Sigmoid colon (tissue), 7 donors: ENCODE data around the gene ERBB2. TPM values are rescaled to one million over a fixed set of nuclear protein-coding genes. Genes with fewer than 3 reads are reported as not detected.
"Not testable (repeated sequence)": the region's sequence is repeated elsewhere in the genome, so short reads cannot be mapped to it uniquely, and the experiment has no call there.

ENCODE experiments used
- DNase-seq: peaks from one replicate; pipeline ENCODE4 v3.0.0-alpha.2; 2019
- H3K27ac ChIP-seq, 4 donors: fragments of 200-600 bp; sonication (generic); one replicate each; pipeline ENCODE4 v1.5.1; 2016 to 2019; ENCODE audit warnings: mild to moderate bottlenecking in 1 of 4
- H3K27me3 ChIP-seq, 3 donors: fragments of 200-600 bp; sonication (generic); one replicate each; pipeline ENCODE4 v1.5.1; 2019; ENCODE audit warnings: mild to moderate bottlenecking in 1 of 3
- H3K36me3 ChIP-seq, 4 donors: fragments of 200-600 bp; sonication (generic); one replicate each; pipeline ENCODE4 v1.5.1; 2016 to 2019
- H3K4me1 ChIP-seq, 4 donors: fragments of 200-600 bp; sonication (generic); one replicate each; pipeline ENCODE4 v1.5.1; 2017 to 2019
- H3K4me3 ChIP-seq, 4 donors: fragments of 200-600 bp; sonication (generic); one replicate each; pipeline ENCODE4 v1.5.1; 2017 to 2019; ENCODE audit warnings: mild to moderate bottlenecking in 2 of 4, moderate library complexity in 1 of 4
- H3K9me3 ChIP-seq, 4 donors: fragments of 200-600 bp in 3 of 4; sonication (generic) in 3 of 4; one replicate each; pipeline versions ENCODE4 v1.5.1 to v1.6.1; 2013 to 2019
- EP300 ChIP-seq, 4 donors: sonication (generic); formaldehyde crosslinking; IDR thresholded peaks; one replicate each; pipeline ENCODE4 v1.6.1; 2017; ENCODE audit warnings: antibody characterized with exemption in 4 of 4
- POLR2A ChIP-seq, 2 donors: fragments of 450-650 bp; IDR thresholded peaks; one replicate each; pipeline ENCODE4 v1.6.1; 2016; ENCODE audit warnings: antibody characterized with exemption in 2 of 2, mild to moderate bottlenecking in 2 of 2, moderate library complexity in 2 of 2
- POLR2AphosphoS5 ChIP-seq, 4 donors: sonication (generic); formaldehyde crosslinking; IDR thresholded peaks; one replicate each; pipeline ENCODE4 v1.6.1; 2017; ENCODE audit warnings: antibody characterized with exemption in 4 of 4
- WGBS, 2 donors: extraction: QIAGEN DNeasy Blood & Tissue Kit; methylation state at CpG; one replicate each; pipeline ENCODE4 v1.1.7; 2013; 5-methylcytosine and 5-hydroxymethylcytosine counted together
- intact Hi-C: fragments of 100-400 bp; cut with DNase I; formaldehyde crosslinking; loops from one replicate; pipeline ENCODE4 v1.15.1; 2023
- polyA plus RNA-seq, 3 donors: library from polyadenylated mRNA; stranded (reverse); fragments of 200-250 nt; gene quantifications; one replicate each; pipeline ENCODE4 v1.2.3, GENCODE V29; 2013
- total RNA-seq, 4 donors: library from RNA; depleted of rRNA; stranded (reverse); fragments of >200 nt; gene quantifications; one replicate each; pipeline ENCODE4 v1.1.0, GENCODE V29; 2016
- TF ChIP-seq, protein P1 (sequence below), 4 experiments: fragments of 450-650 bp in 3 of 4; fragments of 200-600 bp in 1 of 4; IDR thresholded peaks; one replicate each; pipeline ENCODE4 v1.5.1; 2016 to 2019; ENCODE audit warnings: antibody characterized with exemption in 4 of 4, mild to moderate bottlenecking in 3 of 4, moderate library complexity in 2 of 4
- donor health status: healthy with polysubstance abuse.
- donor health status: Bipolar disorder and iron deficiency.
- donor health status: healthy.

Gene ERBB2
- total and polyA plus RNA-seq, 7 donors, result 11.8 to 58.9 (median 21.0) TPM

DNA sequence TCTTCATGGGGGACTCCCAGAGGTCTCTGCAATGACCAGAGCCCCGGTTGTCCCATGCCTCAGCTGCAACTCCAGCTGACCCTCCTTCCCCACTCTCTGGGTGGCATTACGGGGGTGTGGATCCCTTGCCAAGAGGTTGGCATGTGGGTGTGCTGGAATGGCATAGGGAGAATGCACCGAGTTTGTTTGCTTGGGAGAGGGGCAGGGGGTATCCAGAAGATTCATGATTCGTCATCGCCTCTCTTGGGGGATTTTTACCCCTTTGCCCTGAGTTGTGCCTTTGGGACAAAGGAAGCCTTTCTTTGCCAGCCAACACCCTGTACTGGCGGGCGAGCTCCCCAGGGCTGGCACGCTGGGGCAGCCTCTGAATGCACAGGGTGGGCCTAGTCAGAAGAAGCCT lies 6.5 kb downstream of the ERBB2 start:
- Histone ChIP-seq H3K27ac (peak overlapping the region in 3 of 4 donors; percentile 42 to 55 (median 52)), H3K9me3 (no peaks in the 10 kb centered on the region), H3K36me3 (peaks cover 0 to 45% (median 26%) of the 10 kb centered on the region in 4 donors), H3K27me3 (no peaks in the 10 kb centered on the region), H3K4me1 (peaks cover 0 to 26% (median 18%) of the 10 kb centered on the region in 4 donors), H3K4me3 (no peak overlapping the region)
- 19 to 66% methylated on average over 8 of the region's 8 CpGs for WGBS, 2 donors
- intact Hi-C loops, result no loop called here
- TF ChIP-seq EP300 (IDR thresholded peaks at IDR 0.05), result no peak
- TF ChIP-seq POLR2A (IDR thresholded peaks at IDR 0.05), result no peak
- TF ChIP-seq, protein P1, sequence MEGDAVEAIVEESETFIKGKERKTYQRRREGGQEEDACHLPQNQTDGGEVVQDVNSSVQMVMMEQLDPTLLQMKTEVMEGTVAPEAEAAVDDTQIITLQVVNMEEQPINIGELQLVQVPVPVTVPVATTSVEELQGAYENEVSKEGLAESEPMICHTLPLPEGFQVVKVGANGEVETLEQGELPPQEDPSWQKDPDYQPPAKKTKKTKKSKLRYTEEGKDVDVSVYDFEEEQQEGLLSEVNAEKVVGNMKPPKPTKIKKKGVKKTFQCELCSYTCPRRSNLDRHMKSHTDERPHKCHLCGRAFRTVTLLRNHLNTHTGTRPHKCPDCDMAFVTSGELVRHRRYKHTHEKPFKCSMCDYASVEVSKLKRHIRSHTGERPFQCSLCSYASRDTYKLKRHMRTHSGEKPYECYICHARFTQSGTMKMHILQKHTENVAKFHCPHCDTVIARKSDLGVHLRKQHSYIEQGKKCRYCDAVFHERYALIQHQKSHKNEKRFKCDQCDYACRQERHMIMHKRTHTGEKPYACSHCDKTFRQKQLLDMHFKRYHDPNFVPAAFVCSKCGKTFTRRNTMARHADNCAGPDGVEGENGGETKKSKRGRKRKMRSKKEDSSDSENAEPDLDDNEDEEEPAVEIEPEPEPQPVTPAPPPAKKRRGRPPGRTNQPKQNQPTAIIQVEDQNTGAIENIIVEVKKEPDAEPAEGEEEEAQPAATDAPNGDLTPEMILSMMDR (IDR thresholded peaks at IDR 0.05), result no peak
- TF ChIP-seq POLR2AphosphoS5 (IDR thresholded peaks at IDR 0.05), result no peak
- no peak for DNase-seq

DNA sequence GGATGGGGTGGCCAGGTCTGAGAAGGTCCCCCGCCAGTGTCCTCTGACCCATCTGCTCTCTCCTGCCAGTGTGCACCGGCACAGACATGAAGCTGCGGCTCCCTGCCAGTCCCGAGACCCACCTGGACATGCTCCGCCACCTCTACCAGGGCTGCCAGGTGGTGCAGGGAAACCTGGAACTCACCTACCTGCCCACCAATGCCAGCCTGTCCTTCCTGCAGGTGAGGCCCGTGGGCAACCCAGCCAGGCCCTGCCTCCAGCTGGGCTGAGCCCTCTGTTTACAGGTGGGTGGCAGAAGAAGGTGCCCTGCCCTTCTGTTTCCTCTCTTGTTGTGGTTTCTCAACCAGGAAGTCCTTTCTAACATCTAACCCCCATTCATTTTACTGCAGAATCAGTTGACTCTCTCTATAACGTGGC lies 7.1 kb downstream of the ERBB2 start:
- DNase-seq, result no peak
- Histone ChIP-seq H3K36me3 (peaks cover 0 to 50% (median 31%) of the 10 kb centered on the region in 4 donors), H3K4me1 (peaks cover 0 to 20% (median 14%) of the 10 kb centered on the region in 4 donors), H3K27ac (peak overlapping the region in 2 of 4 donors; percentile 42 to 55), H3K9me3 (no peaks in the 10 kb centered on the region), H3K4me3 (no peak overlapping the region), H3K27me3 (no peaks in the 10 kb centered on the region)
- intact Hi-C loops, result no loop called here
- TF ChIP-seq, protein P1 (IDR thresholded peaks at IDR 0.05), result no peak
- no peak for TF ChIP-seq EP300 (IDR thresholded peaks at IDR 0.05)
- no peak for TF ChIP-seq POLR2AphosphoS5 (IDR thresholded peaks at IDR 0.05)
- TF ChIP-seq POLR2A (IDR thresholded peaks at IDR 0.05), result no peak
- whole genome bisulfite sequencing, 2 donors, result 15 to 53% methylated on average over 7 of the region's 7 CpGs

DNA sequence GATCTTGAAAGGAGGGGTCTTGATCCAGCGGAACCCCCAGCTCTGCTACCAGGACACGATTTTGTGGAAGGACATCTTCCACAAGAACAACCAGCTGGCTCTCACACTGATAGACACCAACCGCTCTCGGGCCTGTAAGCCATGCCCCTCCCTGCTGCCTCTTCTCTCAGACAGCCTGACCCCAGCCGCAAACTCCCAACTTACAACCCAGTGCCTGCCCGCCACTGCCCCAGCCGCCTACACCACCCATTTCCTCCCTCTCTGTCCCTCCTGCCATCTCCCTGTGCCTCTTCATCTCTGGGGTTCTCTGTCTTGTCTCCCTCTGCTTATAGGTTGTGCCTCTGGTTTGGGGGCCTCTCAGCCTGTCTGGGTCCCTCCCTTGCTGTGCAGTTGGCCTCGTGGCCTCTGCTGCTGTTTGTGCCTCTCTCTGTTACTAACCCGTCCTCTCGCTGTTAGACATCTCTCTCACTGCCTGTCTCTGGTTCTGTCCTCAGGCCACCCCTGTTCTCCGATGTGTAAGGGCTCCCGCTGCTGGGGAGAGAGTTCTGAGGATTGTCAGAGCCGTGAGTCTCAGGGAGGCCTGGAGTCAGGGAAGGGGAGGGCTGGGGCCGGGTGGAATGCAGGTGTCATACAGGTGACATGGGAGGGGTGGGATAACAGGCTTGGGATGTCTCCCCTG lies 9.6 kb downstream of the ERBB2 start:
- H3K36me3 ChIP-seq, result peaks cover 0 to 62% (median 38%) of the 10 kb centered on the region in 4 donors
- WGBS, 2 donors, result 85 to 89% methylated on average over 14 of the region's 14 CpGs
- H3K9me3 ChIP-seq, result no peaks in the 10 kb centered on the region
- intact Hi-C loops, result no loop called here
- H3K27ac ChIP-seq, result no peak overlapping the region
- TF ChIP-seq POLR2AphosphoS5 (IDR thresholded peaks at IDR 0.05), result no peak
- no peak for TF ChIP-seq EP300 (IDR thresholded peaks at IDR 0.05)
- no peak for TF ChIP-seq POLR2A (IDR thresholded peaks at IDR 0.05)
- TF ChIP-seq, protein P1 (IDR thresholded peaks at IDR 0.05), result no peak
- DNase-seq, result no peak
- no peaks in the 10 kb centered on the region for H3K27me3 ChIP-seq
- peaks cover 0 to 13% (median 10%) of the 10 kb centered on the region in 4 donors for H3K4me1 ChIP-seq
- no peak overlapping the region for H3K4me3 ChIP-seq

DNA sequence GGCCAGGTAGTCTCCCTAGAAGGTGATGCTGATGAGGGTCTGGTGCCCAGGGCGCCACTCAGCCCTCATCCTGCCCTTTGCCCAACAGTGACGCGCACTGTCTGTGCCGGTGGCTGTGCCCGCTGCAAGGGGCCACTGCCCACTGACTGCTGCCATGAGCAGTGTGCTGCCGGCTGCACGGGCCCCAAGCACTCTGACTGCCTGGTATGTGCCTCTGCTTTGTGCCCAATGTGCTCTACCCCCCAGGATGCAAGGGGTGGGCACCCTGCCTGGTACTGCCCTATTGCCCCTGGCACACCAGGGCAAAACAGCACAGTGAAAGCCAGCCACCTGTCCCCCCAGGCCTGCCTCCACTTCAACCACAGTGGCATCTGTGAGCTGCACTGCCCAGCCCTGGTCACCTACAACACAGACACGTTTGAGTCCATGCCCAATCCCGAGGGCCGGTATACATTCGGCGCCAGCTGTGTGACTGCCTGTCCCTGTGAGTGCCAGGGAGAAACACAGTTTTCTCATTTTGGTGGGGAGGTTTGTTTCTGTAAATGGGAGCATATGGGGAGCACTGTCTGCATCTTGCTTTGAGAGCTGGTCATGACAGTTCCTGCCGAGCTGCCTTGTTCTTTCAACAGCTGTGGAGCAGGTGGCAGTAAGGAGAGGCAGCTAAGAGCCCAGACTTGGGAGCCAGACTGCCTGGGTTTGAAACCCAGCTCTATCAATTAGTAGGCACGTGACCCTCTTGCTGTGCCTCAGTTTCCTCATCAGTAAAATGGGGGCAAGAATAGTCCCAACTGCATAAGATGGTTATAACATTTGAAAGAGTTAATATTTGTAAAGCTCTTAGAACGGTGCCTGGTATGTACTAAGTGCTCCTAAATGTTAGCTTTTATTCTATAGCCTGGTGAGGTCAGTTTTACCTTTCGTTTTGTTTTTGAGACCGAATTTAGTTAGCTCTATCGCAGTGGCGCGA lies 10.4 kb downstream of the ERBB2 start:
- Histone ChIP-seq H3K27ac (no peak overlapping the region), H3K4me1 (peaks cover 0 to 5% (median 1%) of the 10 kb centered on the region in 4 donors), H3K4me3 (no peak overlapping the region), H3K36me3 (peaks cover under 1 to 68% (median 38%) of the 10 kb centered on the region in 4 donors), H3K9me3 (no peaks in the 10 kb centered on the region), H3K27me3 (no peaks in the 10 kb centered on the region)
- DNase-seq, result no peak
- TF ChIP-seq, protein P1 (IDR thresholded peaks at IDR 0.05), result no peak
- TF ChIP-seq EP300 (IDR thresholded peaks at IDR 0.05), result no peak
- no peak for TF ChIP-seq POLR2A (IDR thresholded peaks at IDR 0.05)
- TF ChIP-seq POLR2AphosphoS5 (IDR thresholded peaks at IDR 0.05), result no peak
- intact Hi-C loops, result no loop called here
- WGBS, 2 donors, result 89 to 92% methylated on average over 20 of the region's 20 CpGs

DNA sequence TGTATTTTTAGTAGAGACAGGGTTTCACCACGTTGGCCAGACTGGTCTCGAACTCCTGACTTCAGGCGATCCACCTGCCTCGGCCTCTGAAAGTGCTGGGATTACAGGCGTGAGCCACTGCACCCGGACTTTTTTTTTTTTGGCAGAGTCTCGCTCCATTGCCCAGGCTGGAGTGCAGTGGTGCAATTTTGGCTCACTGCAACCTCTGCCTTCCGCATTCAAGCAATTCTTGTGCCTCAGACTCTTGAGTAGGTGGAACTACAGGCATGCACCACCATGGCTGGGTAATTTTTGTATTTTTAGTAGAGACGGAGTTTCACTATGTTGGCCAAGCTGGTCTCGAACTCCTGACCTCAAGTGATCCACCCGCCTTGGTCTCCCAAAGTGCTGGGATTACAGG lies 11.2 kb downstream of the ERBB2 start:
- H3K27me3 ChIP-seq, H3K9me3 ChIP-seq, DNase-seq, H3K4me1 ChIP-seq, H3K4me3 ChIP-seq, intact Hi-C loops, H3K27ac ChIP-seq: not testable (repeated sequence)
- 89 to 91% methylated on average over 11 of the region's 11 CpGs for WGBS, 2 donors
- peaks cover 9 to 76% (median 45%) of the 10 kb centered on the region in 4 donors for H3K36me3 ChIP-seq
